GM12891 (cell line): Measurements from ENCODE around the gene SPATA12.
A peak's percentile ranks its signal among the peaks of the same experiment; 100 is the strongest.

Experiments
- DNase-seq: peaks from one replicate; pipeline ENCODE4 v3.0.0; 2011; ENCODE audit warnings: low spot score; ENCODE audit not compliant: insufficient read length
- FAIRE-seq: peaks from 2 replicates; lab custom pipeline; 2011; peaks lifted over from hg19 to GRCh38; lab: Jason Lieb, UNC
- PAX5 ChIP-seq: IDR thresholded peaks from 2 replicates; pipeline ENCODE4 v1.6.1; 2011; ENCODE audit warnings: low read length, moderate library complexity, mild to moderate bottlenecking; ENCODE audit not compliant: insufficient read depth, severe bottlenecking
- POLR2A ChIP-seq: IDR thresholded peaks from 2 replicates; pipeline ENCODE4 v1.6.1; 2011; ENCODE audit warnings: low read depth, low read length, control low read depth
- POLR2AphosphoS5 ChIP-seq: IDR thresholded peaks from 2 replicates; pipeline ENCODE4 v1.6.1; 2011; ENCODE audit warnings: low read depth, low read length, control low read depth
- POU2F2 ChIP-seq: IDR thresholded peaks from 2 replicates; pipeline ENCODE4 v1.6.1; 2011; ENCODE audit warnings: low read depth, mild to moderate bottlenecking, control low read depth, low read length, moderate library complexity
- SPI1 ChIP-seq: IDR thresholded peaks from 2 replicates; pipeline ENCODE4 v1.6.1; 2011; ENCODE audit warnings: low read depth, low read length, control low read depth
- TAF1 ChIP-seq: IDR thresholded peaks from 2 replicates; pipeline ENCODE4 v1.6.1; 2011; ENCODE audit warnings: low read depth, low read length, control low read depth

SPATA12 gene

GRCh38 chr3:57048728-57049127 lies 11.7 kb upstream of the SPATA12 start:
- TF ChIP-seq SPI1 (no peak), POLR2AphosphoS5 (no peak), PAX5 (no peak), POLR2A (no peak), POU2F2 (no peak), TAF1 (no peak)
- no peak for DNase-seq
- FAIRE-seq: peak; percentile 76

GRCh38 chr3:57052662-57053061 lies 7.8 kb upstream of the SPATA12 start:
- DNase-seq: no peak
- TF ChIP-seq TAF1 (no peak), POLR2AphosphoS5 (no peak), POU2F2 (no peak), PAX5 (no peak), SPI1 (no peak), POLR2A (no peak)
- FAIRE-seq: no peak

DNA sequence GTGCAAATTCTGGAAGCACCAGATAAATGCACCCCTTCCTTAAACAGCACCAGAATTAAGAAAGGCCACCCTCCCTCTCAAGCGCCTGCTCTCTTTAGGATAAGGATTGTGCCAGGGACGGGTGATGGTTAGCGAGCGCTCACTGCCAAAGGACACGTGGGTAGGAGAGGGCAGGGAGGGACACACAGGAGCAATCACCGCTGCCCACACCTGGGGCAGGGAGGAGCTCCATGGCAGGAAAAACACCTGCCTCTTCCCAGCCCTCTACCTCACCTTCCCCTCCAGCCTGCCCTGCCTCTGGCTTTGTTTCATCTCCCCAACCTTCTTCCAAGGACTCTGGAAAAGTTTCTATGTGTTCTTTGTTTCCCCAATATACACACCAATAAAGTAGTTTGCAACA lies 7.3 kb upstream of the SPATA12 start:
- DNase-seq (no peak), FAIRE-seq (no peak)
- TF ChIP-seq POU2F2: no peak
- TF ChIP-seq POLR2A: no peak
- TF ChIP-seq POLR2AphosphoS5: no peak
- no peak for TF ChIP-seq TAF1

DNA sequence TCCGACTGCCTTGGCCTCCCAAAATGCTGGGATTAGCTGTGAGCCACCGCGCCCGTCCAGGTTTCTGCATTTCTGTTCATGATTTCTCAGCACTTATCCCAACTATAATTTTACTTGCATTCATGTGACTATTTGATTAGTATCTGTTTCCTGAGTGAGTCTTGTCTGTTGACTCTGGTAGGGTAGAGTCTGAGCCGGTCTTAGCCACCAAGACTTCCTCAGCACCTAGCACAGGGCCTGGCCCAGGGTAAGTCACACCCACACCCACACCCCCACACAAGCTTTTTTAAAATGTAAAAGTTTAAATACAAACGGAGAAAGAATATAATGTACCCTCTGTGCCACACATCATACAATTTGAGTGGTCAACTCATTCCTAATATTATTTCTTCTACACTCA lies 3.1 kb upstream of the SPATA12 start:
- no peak for FAIRE-seq
- TF ChIP-seq SPI1 (no peak), POLR2A (no peak), POU2F2 (no peak), TAF1 (no peak), POLR2AphosphoS5 (no peak), PAX5 (no peak)
- DNase-seq: no peak

GRCh38 chr3:57059411-57059810 lies 1.1 kb upstream of the SPATA12 start:
- FAIRE-seq: no peak
- TF ChIP-seq SPI1 (peak; percentile 68), TAF1 (no peak), POLR2A (no peak)
- no peak for DNase-seq

DNA sequence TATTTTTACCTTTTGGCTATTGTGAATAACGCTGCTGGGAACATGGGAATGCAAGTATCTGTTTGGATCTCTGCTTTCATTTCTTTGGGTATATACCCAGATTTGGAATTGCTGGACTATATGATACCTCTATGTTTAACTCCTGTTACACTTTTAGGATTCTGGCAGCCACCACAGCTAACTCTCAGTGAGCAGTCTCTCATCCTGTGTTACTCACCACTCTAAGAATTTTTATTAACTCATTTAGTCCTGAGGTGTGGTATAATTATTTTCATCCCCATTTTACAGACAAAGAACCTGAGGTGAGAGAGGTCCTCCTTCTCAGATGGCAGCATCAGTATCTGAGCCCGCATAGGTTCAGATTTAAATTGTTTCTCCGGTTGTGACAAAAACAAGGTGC lies 1.1 kb downstream of the SPATA12 start:
- FAIRE-seq: no peak

DNA sequence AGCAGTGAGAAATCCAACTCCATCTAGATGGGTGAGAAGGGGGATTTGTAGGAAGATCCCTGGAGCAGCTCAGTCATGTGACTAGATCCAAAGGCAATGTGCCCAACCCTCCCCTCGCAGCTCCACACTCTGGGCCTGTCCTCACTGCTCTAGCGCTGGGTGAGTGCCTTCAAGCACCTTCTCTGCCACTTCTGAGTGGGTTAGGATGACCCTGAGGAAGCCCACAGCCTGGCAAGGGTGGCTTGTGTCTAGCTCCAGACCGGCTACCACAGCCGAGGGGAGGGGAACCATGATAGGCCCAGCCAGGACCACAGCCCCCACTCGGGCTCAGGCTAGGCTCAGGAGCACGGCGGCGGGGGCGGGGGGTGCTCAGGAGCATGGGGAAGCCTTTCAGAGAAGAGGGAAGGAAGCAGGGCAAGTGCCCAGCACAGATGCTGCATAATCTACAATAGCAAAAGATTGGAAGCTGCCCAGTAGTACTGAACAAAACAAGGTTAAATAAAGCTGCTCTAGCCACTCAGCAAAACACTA lies 1.7 kb downstream of the SPATA12 start:
- TF ChIP-seq SPI1: no peak
- TF ChIP-seq POLR2AphosphoS5: no peak
- no peak for TF ChIP-seq TAF1
- TF ChIP-seq POLR2A: no peak
- TF ChIP-seq POU2F2: no peak
- TF ChIP-seq PAX5: no peak
- DNase-seq (no peak), FAIRE-seq (no peak)

More for the DNA sequence above, 1.1 kb downstream of the SPATA12 start:
- TF ChIP-seq POLR2A (no peak), PAX5 (no peak), POLR2AphosphoS5 (no peak), TAF1 (no peak)
- DNase-seq: no peak

DNA sequence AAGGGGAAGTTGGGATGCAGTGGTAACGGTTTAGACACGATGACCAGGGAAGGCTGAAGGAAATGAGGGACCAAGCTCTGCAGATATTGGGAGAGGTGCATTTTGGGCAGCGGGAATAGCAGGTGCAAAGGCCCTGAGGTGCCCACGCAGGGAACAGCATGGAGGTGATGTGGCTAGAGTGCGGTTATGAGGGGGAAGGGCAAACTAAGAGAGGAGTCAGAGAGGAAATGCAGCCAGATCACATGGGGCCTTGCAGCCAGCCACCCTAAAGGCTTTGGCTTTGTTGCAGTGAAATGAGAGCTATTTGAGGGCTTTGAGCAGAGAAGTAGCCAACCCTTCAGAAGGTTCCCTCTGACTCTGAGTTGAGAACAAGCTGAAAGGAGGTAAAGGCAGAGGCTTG lies 2.6 kb downstream of the SPATA12 start:
- DNase-seq (no peak), FAIRE-seq (no peak)
- TF ChIP-seq SPI1 (0 out of 2 replicates have a peak, but pooled peaks have one; percentile 8), POU2F2 (no peak)

DNA sequence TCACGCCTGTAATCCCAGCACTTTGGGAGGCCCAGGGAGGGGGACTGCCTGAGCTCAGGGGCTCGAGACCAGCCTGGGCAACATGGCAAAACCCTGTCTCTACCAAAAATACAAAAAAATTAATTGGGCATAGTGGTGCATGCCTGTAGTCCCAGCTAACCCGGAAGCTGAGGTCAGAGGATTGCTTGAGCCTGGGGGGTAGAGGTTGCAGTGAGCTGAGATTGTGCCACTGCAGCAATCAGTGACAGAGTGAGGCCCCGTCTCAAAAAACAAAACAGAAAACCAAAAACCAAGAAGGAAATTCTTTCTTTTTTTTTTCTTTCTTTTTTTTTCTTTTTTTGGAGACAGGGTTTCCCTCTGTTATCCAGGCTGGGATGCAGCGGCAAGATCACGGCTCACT lies 3.5 kb downstream of the SPATA12 start:
- DNase-seq (no peak), FAIRE-seq (no peak)
- TF ChIP-seq TAF1 (no peak), POLR2AphosphoS5 (no peak), PAX5 (no peak), POLR2A (no peak), POU2F2 (no peak), SPI1 (no peak)

DNA sequence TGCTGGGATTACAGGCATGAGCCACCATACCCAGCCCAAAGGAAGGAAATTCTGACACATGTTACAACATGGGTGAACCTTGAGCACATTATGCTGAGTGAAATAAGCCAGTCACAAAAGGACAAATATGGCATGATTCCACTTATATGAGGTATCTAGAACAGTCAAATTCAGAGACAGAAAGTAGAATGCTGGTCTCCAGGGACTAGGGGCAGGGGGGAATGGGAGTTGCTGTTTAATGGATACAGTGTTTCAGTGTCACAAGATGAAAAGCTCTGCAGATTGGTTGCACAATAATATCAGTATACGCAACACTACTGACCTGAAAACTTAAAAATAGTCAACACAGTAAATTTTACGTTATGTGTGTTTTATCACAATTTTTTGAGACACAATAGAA lies 4.1 kb downstream of the SPATA12 start:
- FAIRE-seq (no peak), DNase-seq (no peak)
- no peak for TF ChIP-seq POU2F2
- no peak for TF ChIP-seq POLR2A
- TF ChIP-seq PAX5: no peak
- TF ChIP-seq TAF1: no peak
- TF ChIP-seq SPI1: no peak
- TF ChIP-seq POLR2AphosphoS5: no peak

GRCh38 chr3:57065588-57065987 lies 5.1 kb downstream of the SPATA12 start:
- FAIRE-seq (no peak), DNase-seq (no peak)
- TF ChIP-seq POLR2A (no peak), TAF1 (no peak), POU2F2 (no peak), SPI1 (no peak), POLR2AphosphoS5 (no peak), PAX5 (no peak)
